Sigmoid colon (tissue), 7 donors: ENCODE data around the gene UBTFL1. TPM values are rescaled to one million over a fixed set of nuclear protein-coding genes. Genes with fewer than 3 reads are reported as not detected.
A peak's percentile ranks its signal among the peaks of the same experiment; 100 is the strongest.

Source experiments
- DNase-seq: peaks from one replicate; pipeline ENCODE4 v3.0.0-alpha.2; 2019
- H3K27ac ChIP-seq, 4 donors: fragments of 200-600 bp; sonication (generic); one replicate each; pipeline ENCODE4 v1.5.1; 2016 to 2019; ENCODE audit warnings: mild to moderate bottlenecking in 1 of 4
- H3K27me3 ChIP-seq, 3 donors: fragments of 200-600 bp; sonication (generic); one replicate each; pipeline ENCODE4 v1.5.1; 2019; ENCODE audit warnings: mild to moderate bottlenecking in 1 of 3
- H3K36me3 ChIP-seq, 4 donors: fragments of 200-600 bp; sonication (generic); one replicate each; pipeline ENCODE4 v1.5.1; 2016 to 2019
- H3K4me1 ChIP-seq, 4 donors: fragments of 200-600 bp; sonication (generic); one replicate each; pipeline ENCODE4 v1.5.1; 2017 to 2019
- H3K4me3 ChIP-seq, 4 donors: fragments of 200-600 bp; sonication (generic); one replicate each; pipeline ENCODE4 v1.5.1; 2017 to 2019; ENCODE audit warnings: mild to moderate bottlenecking in 2 of 4, moderate library complexity in 1 of 4
- H3K9me3 ChIP-seq, 4 donors: fragments of 200-600 bp in 3 of 4; sonication (generic) in 3 of 4; one replicate each; pipeline versions ENCODE4 v1.5.1 to v1.6.1; 2013 to 2019
- CTCF ChIP-seq, 4 experiments: fragments of 450-650 bp in 3 of 4; fragments of 200-600 bp in 1 of 4; IDR thresholded peaks; one replicate each; pipeline ENCODE4 v1.5.1; 2016 to 2019; ENCODE audit warnings: antibody characterized with exemption in 4 of 4, mild to moderate bottlenecking in 3 of 4, moderate library complexity in 2 of 4
- EP300 ChIP-seq, 4 donors: sonication (generic); formaldehyde crosslinking; IDR thresholded peaks; one replicate each; pipeline ENCODE4 v1.6.1; 2017; ENCODE audit warnings: antibody characterized with exemption in 4 of 4
- POLR2A ChIP-seq, 2 donors: fragments of 450-650 bp; IDR thresholded peaks; one replicate each; pipeline ENCODE4 v1.6.1; 2016; ENCODE audit warnings: antibody characterized with exemption in 2 of 2, mild to moderate bottlenecking in 2 of 2, moderate library complexity in 2 of 2
- POLR2AphosphoS5 ChIP-seq, 4 donors: sonication (generic); formaldehyde crosslinking; IDR thresholded peaks; one replicate each; pipeline ENCODE4 v1.6.1; 2017; ENCODE audit warnings: antibody characterized with exemption in 4 of 4
- WGBS, 2 donors: extraction: QIAGEN DNeasy Blood & Tissue Kit; methylation state at CpG; one replicate each; pipeline ENCODE4 v1.1.7; 2013; 5-methylcytosine and 5-hydroxymethylcytosine counted together
- intact Hi-C: fragments of 100-400 bp; cut with DNase I; formaldehyde crosslinking; loops from one replicate; pipeline ENCODE4 v1.15.1; 2023
- polyA plus RNA-seq, 3 donors: library from polyadenylated mRNA; stranded (reverse); fragments of 200-250 nt; gene quantifications; one replicate each; pipeline ENCODE4 v1.2.3, GENCODE V29; 2013
- small RNA-seq, 3 donors: library from RNA; depleted of rRNA; stranded (forward); fragments of <200 nt; gene quantifications; one replicate each; pipeline ENCODE3, GENCODE V24; 2016
- total RNA-seq, 4 donors: library from RNA; depleted of rRNA; stranded (reverse); fragments of >200 nt; gene quantifications; one replicate each; pipeline ENCODE4 v1.1.0, GENCODE V29; 2016
- donor health status: healthy with polysubstance abuse.
- donor health status: Bipolar disorder and iron deficiency.
- donor health status: healthy.

The UBTFL1 gene
- total and polyA plus RNA-seq, 7 donors: not detected

DNA sequence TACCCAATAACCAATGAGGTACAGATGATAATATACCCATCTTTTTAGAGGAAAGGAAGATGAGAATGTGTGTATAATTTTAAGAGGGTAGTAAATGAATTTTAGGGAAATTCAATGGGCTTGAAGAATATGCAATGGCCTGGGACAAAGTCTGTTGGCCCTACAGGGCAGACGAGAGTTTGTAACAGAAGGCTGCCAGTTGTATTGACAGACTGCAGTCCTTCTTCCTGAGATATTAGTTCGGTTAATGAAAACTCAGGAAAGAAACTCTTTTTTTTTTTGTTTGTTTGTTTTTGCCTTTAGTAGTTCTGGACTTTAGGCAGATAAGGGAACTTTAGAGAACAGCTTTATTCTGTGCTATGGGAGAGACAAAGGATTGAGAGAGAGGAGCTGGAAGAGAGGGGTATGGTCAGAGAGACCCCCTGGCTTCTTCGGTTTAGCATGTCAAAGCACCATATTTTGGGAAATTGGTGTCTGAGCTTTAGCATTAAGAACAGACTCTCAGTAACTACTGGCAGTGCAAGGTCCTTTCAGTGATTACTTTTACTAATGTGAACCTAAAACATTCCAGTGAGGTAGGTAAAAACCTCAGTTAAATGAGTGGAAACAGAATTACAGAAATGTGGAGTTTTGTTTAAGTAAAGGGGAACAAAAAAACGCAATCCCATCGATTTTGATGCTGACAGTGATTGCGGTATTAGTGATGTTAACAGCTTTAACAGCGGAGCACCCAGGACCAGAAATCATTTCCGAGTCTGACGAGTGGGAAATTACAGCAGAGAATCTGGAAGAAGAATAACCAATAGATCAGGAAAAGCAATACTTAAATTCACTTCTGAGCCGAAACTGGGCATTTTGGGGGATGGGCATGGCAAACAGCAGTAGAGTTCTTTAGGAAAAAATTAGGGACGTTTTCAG is 48.1 kb downstream of the UBTFL1 start:
- no peak for DNase-seq
- Histone ChIP-seq H3K4me3 (peak overlapping the region; percentile 42 to 54 (median 48)), H3K9me3 (no peaks in the 10 kb centered on the region), H3K27me3 (no peaks in the 10 kb centered on the region), H3K36me3 (no peaks in the 10 kb centered on the region), H3K27ac (peak overlapping the region; percentile 23 to 56 (median 32)), H3K4me1 (peaks cover 0 to 6% (median 3%) of the 10 kb centered on the region in 4 donors)
- intact Hi-C loops: no loop called here
- WGBS, 2 donors: 33 to 40% methylated on average over 11 of the region's 11 CpGs
- no peak for TF ChIP-seq EP300 (IDR thresholded peaks at IDR 0.05)
- no peak for TF ChIP-seq POLR2AphosphoS5 (IDR thresholded peaks at IDR 0.05)
- no peak for TF ChIP-seq POLR2A (IDR thresholded peaks at IDR 0.05)
- no peak for TF ChIP-seq CTCF (IDR thresholded peaks at IDR 0.05)

GRCh38 chr11:90134478-90135003 is 48.8 kb downstream of the UBTFL1 start, which contains the start of gene NAALAD2:
Gene NAALAD2 (plus strand): TSS chr11:90134663. CDS start chr11:90134759, 96 bp downstream.
- H3K27ac ChIP-seq: peak within 1 kb of the TSS; percentile 23 to 56 (median 32)
- DNase-seq: peak; percentile 62
- intact Hi-C loops: no loop called here
- 1 to 10% methylated on average over 25 of the region's 25 CpGs for WGBS, 2 donors
- H3K36me3 ChIP-seq: no peaks in the 10 kb centered on the region
- H3K27me3 ChIP-seq: no peaks in the 10 kb centered on the region
- peaks cover 0 to 6% (median 3%) of the 10 kb centered on the region in 4 donors for H3K4me1 ChIP-seq
- H3K4me3 ChIP-seq: peak within 1 kb of the TSS; percentile 42 to 54 (median 48)
- no peaks in the 10 kb centered on the region for H3K9me3 ChIP-seq
- no peak for TF ChIP-seq CTCF (IDR thresholded peaks at IDR 0.05)
- TF ChIP-seq POLR2A (IDR thresholded peaks at IDR 0.05): no peak
- no peak for TF ChIP-seq POLR2AphosphoS5 (IDR thresholded peaks at IDR 0.05)
- TF ChIP-seq EP300 (IDR thresholded peaks at IDR 0.05): no peak

DNA sequence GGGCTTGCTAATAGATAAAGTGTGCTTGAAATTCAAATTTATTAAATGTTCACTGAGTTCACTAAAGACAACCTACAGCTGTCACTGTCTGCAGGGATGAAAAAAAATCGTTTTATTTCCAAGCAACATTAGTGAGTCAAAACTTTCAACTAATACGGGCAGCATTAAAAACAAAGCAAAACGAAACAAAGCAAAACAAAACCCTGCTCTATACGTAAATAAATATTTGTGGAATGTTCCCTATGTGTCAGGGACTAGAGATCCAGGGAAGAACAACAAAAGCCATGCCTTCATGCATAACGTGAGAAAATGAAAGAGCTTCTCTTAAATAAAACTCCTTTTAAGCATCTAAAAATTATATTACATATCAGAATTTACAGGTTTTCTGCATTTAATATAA is 49.3 kb downstream of the UBTFL1 start:
- H3K4me1 ChIP-seq: peaks cover 0 to 6% (median 3%) of the 10 kb centered on the region in 4 donors
- H3K27ac ChIP-seq: peak overlapping the region in 3 of 4 donors; percentile 23 to 56 (median 35)
- DNase-seq: no peak
- H3K9me3 ChIP-seq: no peaks in the 10 kb centered on the region
- no peak for TF ChIP-seq EP300 (IDR thresholded peaks at IDR 0.05)
- TF ChIP-seq CTCF (IDR thresholded peaks at IDR 0.05): no peak
- TF ChIP-seq POLR2A (IDR thresholded peaks at IDR 0.05): no peak
- no peak for TF ChIP-seq POLR2AphosphoS5 (IDR thresholded peaks at IDR 0.05)
- H3K27me3 ChIP-seq: no peaks in the 10 kb centered on the region
- intact Hi-C loops: no loop called here
- WGBS, 2 donors: 8 to 12% methylated on average over 5 of the region's 5 CpGs
- peak overlapping the region; percentile 42 to 54 (median 48) for H3K4me3 ChIP-seq
- no peaks in the 10 kb centered on the region for H3K36me3 ChIP-seq

Small RNA genes within 50 kb of the gene (small RNA-seq; reads per million reads assigned to genes)
- gene AP000827.1 (0 reads per million in 3 donors), gene RF00275 (0 reads per million in 3 donors)

Other genes with a start within 250 kb of the UBTFL1 start
- not detected for gene TRIM64B, start 207.5 kb upstream of the UBTFL1 start, total RNA-seq
- not detected for gene TRIM64B, start 207.5 kb upstream of the UBTFL1 start, polyA plus RNA-seq
- gene TRIM49D1, start 163.7 kb upstream of the UBTFL1 start, total RNA-seq: not detected
- gene TRIM49D1, start 163.7 kb upstream of the UBTFL1 start, polyA plus RNA-seq: not detected
- gene TRIM49D2, start 161.9 kb upstream of the UBTFL1 start, total RNA-seq: not detected
- not detected for gene TRIM49D2, start 161.9 kb upstream of the UBTFL1 start, polyA plus RNA-seq
- not detected for gene TRIM64, start 119.9 kb upstream of the UBTFL1 start, total RNA-seq
- gene TRIM64, start 119.9 kb upstream of the UBTFL1 start, polyA plus RNA-seq: not detected
- not detected for gene TRIM49C, start 54.8 kb upstream of the UBTFL1 start, total RNA-seq
- gene TRIM49C, start 54.8 kb upstream of the UBTFL1 start, polyA plus RNA-seq: not detected
- gene NAALAD2, start 48.7 kb downstream of the UBTFL1 start, total RNA-seq: 1 to 10 TPM; 1.8 to 3.9 (median 3.7) TPM
- gene NAALAD2, start 48.7 kb downstream of the UBTFL1 start, polyA plus RNA-seq: under 1 TPM in 1 of 3 donors, not detected in 2; 0.31 TPM
- gene CHORDC1, start 137.1 kb downstream of the UBTFL1 start, total RNA-seq: 10 to 100 TPM; 50.4 to 78.2 (median 63.3) TPM
- 10 to 100 TPM in 2 of 3 donors, 1 to 10 TPM in 1; 7.2 to 20.6 (median 13.9) TPM for gene CHORDC1, start 137.1 kb downstream of the UBTFL1 start, polyA plus RNA-seq